Activated naive CD8-positive, alpha-beta T cell (primary cell): ENCODE data around the gene KLHDC7B.

ENCODE experiments used
- H3K27ac Mint-ChIP-seq: one replicate; pipeline ENCODE4 v1.8.0; 2021; ENCODE audit warnings: mixed read lengths
- H3K27me3 Mint-ChIP-seq: one replicate; pipeline ENCODE4 v1.8.0; 2021; ENCODE audit warnings: mixed read lengths
- H3K36me3 Mint-ChIP-seq: one replicate; pipeline ENCODE4 v1.8.0; 2021; ENCODE audit warnings: mixed read lengths
- H3K4me1 Mint-ChIP-seq: one replicate; pipeline ENCODE4 v1.8.0; 2021; ENCODE audit warnings: low read depth, mixed read lengths
- H3K4me3 Mint-ChIP-seq: one replicate; pipeline ENCODE4 v1.8.0; 2021; ENCODE audit warnings: mild to moderate bottlenecking, mixed read lengths
- H3K9me3 Mint-ChIP-seq: one replicate; pipeline ENCODE4 v1.8.0; 2021; ENCODE audit warnings: low read depth, mixed read lengths

KLHDC7B gene

GRCh38 chr22:50545522-50546325 is at the start of gene KLHDC7B:
KLHDC7B (plus strand) TSS chr22:50545899; CDS start chr22:50546244, 345 bp downstream.
- Mint-ChIP-seq H3K36me3 (no peaks in the 10 kb centered on the region), H3K27me3 (no peaks in the 10 kb centered on the region), H3K9me3 (no peaks in the 10 kb centered on the region), H3K27ac (peak within 1 kb of the TSS; percentile 81), H3K4me1 (peaks cover 51% of the 10 kb centered on the region), H3K4me3 (peak within 1 kb of the TSS; percentile 52)

- no peaks in the 10 kb centered on the region for H3K27me3 Mint-ChIP-seq
- no peak overlapping the region for H3K27ac Mint-ChIP-seq
- H3K4me3 Mint-ChIP-seq, result no peak overlapping the region
- H3K4me1 Mint-ChIP-seq, result peaks cover 6% of the 10 kb centered on the region
- H3K9me3 Mint-ChIP-seq, result no peaks in the 10 kb centered on the region
- no peaks in the 10 kb centered on the region for H3K36me3 Mint-ChIP-seq
Measured at GRCh38 chr22:50497093-50497492, 48.6 kb upstream of the KLHDC7B start.

- no peaks in the 10 kb centered on the region for H3K9me3 Mint-ChIP-seq
- H3K27me3 Mint-ChIP-seq, result no peaks in the 10 kb centered on the region
- no peaks in the 10 kb centered on the region for H3K36me3 Mint-ChIP-seq
- peak overlapping the region; percentile 41 for H3K4me3 Mint-ChIP-seq
- H3K27ac Mint-ChIP-seq, result no peak overlapping the region
- H3K4me1 Mint-ChIP-seq, result peaks cover 6% of the 10 kb centered on the region
Measured at GRCh38 chr22:50498322-50498890, 47.3 kb upstream of the KLHDC7B start.

- H3K27me3 Mint-ChIP-seq, result no peaks in the 10 kb centered on the region
- H3K9me3 Mint-ChIP-seq, result no peaks in the 10 kb centered on the region
- H3K36me3 Mint-ChIP-seq, result no peaks in the 10 kb centered on the region
- no peak overlapping the region for H3K27ac Mint-ChIP-seq
- H3K4me1 Mint-ChIP-seq, result peaks cover 6% of the 10 kb centered on the region
- H3K4me3 Mint-ChIP-seq, result no peak overlapping the region
Measured at GRCh38 chr22:50500452-50500851, 45.2 kb upstream of the KLHDC7B start.

GRCh38 chr22:50502096-50502495 is 43.6 kb upstream of the KLHDC7B start:
- Mint-ChIP-seq H3K27ac (peak overlapping the region; percentile 34), H3K27me3 (no peaks in the 10 kb centered on the region), H3K4me1 (peaks cover 6% of the 10 kb centered on the region), H3K9me3 (no peaks in the 10 kb centered on the region), H3K36me3 (no peaks in the 10 kb centered on the region), H3K4me3 (no peak overlapping the region)

- Mint-ChIP-seq H3K27me3 (no peaks in the 10 kb centered on the region), H3K9me3 (no peaks in the 10 kb centered on the region), H3K4me3 (no peak overlapping the region), H3K4me1 (peaks cover 6% of the 10 kb centered on the region), H3K36me3 (no peaks in the 10 kb centered on the region), H3K27ac (no peak overlapping the region)
Measured at GRCh38 chr22:50502628-50503474, 42.8 kb upstream of the KLHDC7B start.

GRCh38 chr22:50503475-50504145 is 42.1 kb upstream of the KLHDC7B start:
- H3K36me3 Mint-ChIP-seq, result no peaks in the 10 kb centered on the region
- peaks cover 3% of the 10 kb centered on the region for H3K4me1 Mint-ChIP-seq
- H3K4me3 Mint-ChIP-seq, result no peak overlapping the region
- H3K9me3 Mint-ChIP-seq, result no peaks in the 10 kb centered on the region
- no peaks in the 10 kb centered on the region for H3K27me3 Mint-ChIP-seq
- H3K27ac Mint-ChIP-seq, result no peak overlapping the region

- no peak overlapping the region for H3K27ac Mint-ChIP-seq
- peaks cover 11% of the 10 kb centered on the region for H3K4me1 Mint-ChIP-seq
- H3K4me3 Mint-ChIP-seq, result no peak overlapping the region
- no peaks in the 10 kb centered on the region for H3K36me3 Mint-ChIP-seq
- H3K27me3 Mint-ChIP-seq, result no peaks in the 10 kb centered on the region
- H3K9me3 Mint-ChIP-seq, result no peaks in the 10 kb centered on the region
Measured at GRCh38 chr22:50504369-50505211, 41.1 kb upstream of the KLHDC7B start.

GRCh38 chr22:50505276-50505775 is 40.4 kb upstream of the KLHDC7B start:
- no peak overlapping the region for H3K4me3 Mint-ChIP-seq
- peaks cover 12% of the 10 kb centered on the region for H3K4me1 Mint-ChIP-seq
- no peaks in the 10 kb centered on the region for H3K27me3 Mint-ChIP-seq
- no peak overlapping the region for H3K27ac Mint-ChIP-seq
- H3K36me3 Mint-ChIP-seq, result no peaks in the 10 kb centered on the region
- no peaks in the 10 kb centered on the region for H3K9me3 Mint-ChIP-seq

- Mint-ChIP-seq H3K9me3 (no peaks in the 10 kb centered on the region), H3K36me3 (no peaks in the 10 kb centered on the region), H3K4me3 (peak overlapping the region; percentile 93), H3K27me3 (no peaks in the 10 kb centered on the region), H3K4me1 (peaks cover 12% of the 10 kb centered on the region), H3K27ac (no peak overlapping the region)
Measured at GRCh38 chr22:50505776-50506610, 39.7 kb upstream of the KLHDC7B start.

GRCh38 chr22:50506611-50507420 is 38.9 kb upstream of the KLHDC7B start:
- peak overlapping the region; percentile 93 for H3K4me3 Mint-ChIP-seq
- no peaks in the 10 kb centered on the region for H3K27me3 Mint-ChIP-seq
- H3K36me3 Mint-ChIP-seq, result no peaks in the 10 kb centered on the region
- peak overlapping the region; percentile 92 for H3K27ac Mint-ChIP-seq
- H3K4me1 Mint-ChIP-seq, result peaks cover 12% of the 10 kb centered on the region
- H3K9me3 Mint-ChIP-seq, result no peaks in the 10 kb centered on the region

GRCh38 chr22:50507421-50507990 is 38.2 kb upstream of the KLHDC7B start, which contains the start of gene LMF2:
LMF2 (minus strand) TSS chr22:50507702; CDS start chr22:50507675, 27 bp downstream.
- Mint-ChIP-seq H3K4me1 (peaks cover 12% of the 10 kb centered on the region), H3K36me3 (no peaks in the 10 kb centered on the region), H3K27ac (peak within 1 kb of the TSS; percentile 96), H3K9me3 (no peaks in the 10 kb centered on the region), H3K4me3 (peak within 1 kb of the TSS; percentile 93), H3K27me3 (no peaks in the 10 kb centered on the region)
